CD4-positive, alpha-beta T cell treated with Interleukin-4 for 4 hours (primary cell): ENCODE measurements around the gene CMIP.

ENCODE experiments used
- DNase-seq: peaks from one replicate; pipeline ENCODE4 v3.0.0-alpha.2; 2020

The CMIP gene

GRCh38 chr16:81645925-81646324 lies 201.3 kb downstream of the CMIP start:
- DNase-seq, result no peak

GRCh38 chr16:81646561-81646960 lies 202.0 kb downstream of the CMIP start:
- no peak for DNase-seq

GRCh38 chr16:81647527-81647926 lies 202.9 kb downstream of the CMIP start:
- no peak for DNase-seq

- DNase-seq, result no peak
Observed at GRCh38 chr16:81649561-81650184, 205.1 kb downstream of the CMIP start.

- no peak for DNase-seq
Observed at GRCh38 chr16:81650281-81650680, 205.7 kb downstream of the CMIP start.

- no peak for DNase-seq
Observed at GRCh38 chr16:81650982-81651562, 206.5 kb downstream of the CMIP start.

- no peak for DNase-seq
Observed at GRCh38 chr16:81651758-81652718, 207.4 kb downstream of the CMIP start.

- no peak for DNase-seq
Observed at GRCh38 chr16:81652798-81653505, 208.3 kb downstream of the CMIP start.

GRCh38 chr16:81654346-81654745 lies 209.7 kb downstream of the CMIP start:
- DNase-seq, result no peak

GRCh38 chr16:81655469-81656162 lies 211.0 kb downstream of the CMIP start:
- DNase-seq, result no peak

- DNase-seq, result no peak
Observed at GRCh38 chr16:81657224-81657623, 212.6 kb downstream of the CMIP start.

- DNase-seq, result no peak
Observed at GRCh38 chr16:81657781-81658180, 213.2 kb downstream of the CMIP start.

- no peak for DNase-seq
Observed at GRCh38 chr16:81658373-81658772, 213.8 kb downstream of the CMIP start.

- DNase-seq, result no peak
Observed at GRCh38 chr16:81659249-81659648, 214.6 kb downstream of the CMIP start.

GRCh38 chr16:81661082-81661481 lies 216.5 kb downstream of the CMIP start:
- DNase-seq, result no peak

GRCh38 chr16:81664153-81664552 lies 219.5 kb downstream of the CMIP start:
- no peak for DNase-seq

GRCh38 chr16:81665588-81665987 lies 221.0 kb downstream of the CMIP start:
- DNase-seq, result no peak

- no peak for DNase-seq
Observed at GRCh38 chr16:81666113-81666512, 221.5 kb downstream of the CMIP start.

GRCh38 chr16:81668243-81669097 lies 223.9 kb downstream of the CMIP start:
- no peak for DNase-seq

GRCh38 chr16:81669473-81670350 lies 225.1 kb downstream of the CMIP start:
- no peak for DNase-seq
